OCI-LY3 (cell line): ENCODE measurements around the gene PUS10.
A peak's percentile ranks its signal among the peaks of the same experiment; 100 is the strongest.

Experiments used
- H2AFZ ChIP-seq: fragments of 200-600, 300-600 bp; shearing (Covaris generic); 2 replicates; pipeline ENCODE4 v1.6.0; 2014; ENCODE audit warnings: antibody characterized with exemption, low read depth, low read length
- H3K27ac ChIP-seq: fragments of 200-600, 300-600 bp; sonication (generic); 2 replicates; pipeline ENCODE4 v1.5.1; 2014; ENCODE audit warnings: mild to moderate bottlenecking, low read length, moderate library complexity, mixed read lengths
- H3K27me3 ChIP-seq: fragments of 200-600, 300-600 bp; sonication (generic); 2 replicates; pipeline ENCODE4 v1.6.1; 2014; ENCODE audit warnings: low read depth, low read length, mixed read lengths
- H3K36me3 ChIP-seq: fragments of 200-600, 300-600 bp; sonication (generic); replicated peaks from 2 replicates; pipeline ENCODE3; 2014; ENCODE audit warnings: low read depth, low read length, mixed read lengths
- H3K4me1 ChIP-seq: fragments of 300-600, 200-600 bp; sonication (generic); 2 replicates; pipeline ENCODE4 v1.6.1; 2014; ENCODE audit warnings: low read length, mixed read lengths
- H3K4me2 ChIP-seq: fragments of 200-600, 300-600 bp; sonication (generic); 2 replicates; pipeline ENCODE4 v1.6.1; 2014; ENCODE audit warnings: low read length, mixed read lengths
- H3K4me3 ChIP-seq: fragments of 300-600, 200-600 bp; sonication (generic); 2 replicates; pipeline ENCODE4 v1.5.1; 2014; ENCODE audit warnings: antibody characterized with exemption, mild to moderate bottlenecking, low read length, moderate library complexity
- H3K79me2 ChIP-seq: fragments of 300-600, 200-600 bp; shearing (Covaris generic); 2 replicates; pipeline ENCODE4 v1.6.1; 2014; ENCODE audit warnings: mild to moderate bottlenecking, low read length, mixed read lengths
- H3K9ac ChIP-seq: fragments of 300-600, 200-600 bp; shearing (Covaris generic); 2 replicates; pipeline ENCODE4 v1.6.0; 2014; ENCODE audit warnings: mild to moderate bottlenecking, low read length, moderate library complexity
- H3K9me3 ChIP-seq: fragments of 200-600, 300-600 bp; shearing (Covaris generic); 2 replicates; pipeline ENCODE4 v1.6.1; 2014; ENCODE audit warnings: low read length, mixed read lengths; ENCODE audit not compliant: insufficient read depth
- H4K20me1 ChIP-seq: fragments of 200-600, 300-600 bp; sonication (generic); 2 replicates; pipeline ENCODE4 v1.6.1; 2016; ENCODE audit warnings: low read length, mixed read lengths; ENCODE audit not compliant: insufficient read depth
- CTCF ChIP-seq: fragments of 200-600, 300-600 bp; sonication (generic); IDR thresholded peaks from 2 replicates; pipeline ENCODE4 v1.5.1; 2014; ENCODE audit warnings: antibody characterized with exemption, low read length, low read depth
- EZH2phosphoT487 ChIP-seq: fragments of 200-600 bp; shearing (Covaris generic); IDR thresholded peaks from 2 replicates; pipeline ENCODE4 v1.6.1; 2018; ENCODE audit warnings: antibody characterized with exemption, mixed run types, low read depth

Gene PUS10

GRCh38 chr2:60980071-60980815 lies 37.8 kb downstream of the PUS10 start:
- no peaks in the 10 kb centered on the region for H3K79me2 ChIP-seq
- H3K9ac ChIP-seq = no peak overlapping the region
- H3K27ac ChIP-seq = no peak overlapping the region
- no peaks in the 10 kb centered on the region for H4K20me1 ChIP-seq
- H3K27me3 ChIP-seq = peaks cover 10% of the 10 kb centered on the region
- H3K36me3 ChIP-seq = no peaks in the 10 kb centered on the region
- H2AFZ ChIP-seq = no peak overlapping the region
- H3K4me1 ChIP-seq = peaks cover 55% of the 10 kb centered on the region
- H3K4me2 ChIP-seq = 0 out of 2 replicates have a peak overlapping the region, but pooled peaks have one; percentile 3
- H3K4me3 ChIP-seq = no peak overlapping the region
- no peaks in the 10 kb centered on the region for H3K9me3 ChIP-seq
- TF ChIP-seq EZH2phosphoT487 = no peak

- Histone ChIP-seq H2AFZ (no peak overlapping the region), H3K79me2 (no peaks in the 10 kb centered on the region), H3K27me3 (peaks cover 10% of the 10 kb centered on the region), H3K4me1 (peaks cover 47% of the 10 kb centered on the region), H4K20me1 (no peaks in the 10 kb centered on the region), H3K36me3 (no peaks in the 10 kb centered on the region), H3K4me2 (peak overlapping the region; percentile 43), H3K9me3 (no peaks in the 10 kb centered on the region; the same call in 1 of the 2 replicates), H3K9ac (no peak overlapping the region), H3K4me3 (no peak overlapping the region), H3K27ac (no peak overlapping the region)
- TF ChIP-seq CTCF (no peak), EZH2phosphoT487 (no peak)
These were observed 38.8 kb downstream of the PUS10 start for GRCh38 chr2:60979231-60979630.

- H3K79me2 ChIP-seq = no peaks in the 10 kb centered on the region
- TF ChIP-seq EZH2phosphoT487 (no peak), CTCF (no peak)
- H2AFZ ChIP-seq = no peak overlapping the region
- peaks cover 10% of the 10 kb centered on the region for H3K27me3 ChIP-seq
- peak overlapping the region; percentile 26 for H3K4me3 ChIP-seq
- no peak overlapping the region for H3K27ac ChIP-seq
- H4K20me1 ChIP-seq = no peaks in the 10 kb centered on the region
- H3K36me3 ChIP-seq = no peaks in the 10 kb centered on the region
- peaks cover 53% of the 10 kb centered on the region for H3K4me1 ChIP-seq
- no peak overlapping the region for H3K9ac ChIP-seq
- H3K4me2 ChIP-seq = peak overlapping the region; percentile 59
- H3K9me3 ChIP-seq = no peaks in the 10 kb centered on the region; the same call in 1 of the 2 replicates
These were observed 40.5 kb downstream of the PUS10 start for GRCh38 chr2:60977562-60977895.

- H3K27ac ChIP-seq = no peak overlapping the region
These were observed 41.0 kb downstream of the PUS10 start for GRCh38 chr2:60976875-60977561.

More at GRCh38 chr2:60976875-60977561, 41.0 kb downstream of the PUS10 start:
- H3K4me3 ChIP-seq = peak overlapping the region; percentile 26
- TF ChIP-seq EZH2phosphoT487 = 0 out of 2 replicates have a peak, but pooled peaks have one; percentile 54
- no peak for TF ChIP-seq CTCF
- no peaks in the 10 kb centered on the region for H3K36me3 ChIP-seq
- no peaks in the 10 kb centered on the region for H4K20me1 ChIP-seq
- H3K27me3 ChIP-seq = peaks cover 10% of the 10 kb centered on the region
- H2AFZ ChIP-seq = no peak overlapping the region
- no peaks in the 10 kb centered on the region for H3K79me2 ChIP-seq
- H3K9me3 ChIP-seq = no peaks in the 10 kb centered on the region; the same call in 1 of the 2 replicates
- peak overlapping the region; percentile 59 for H3K4me2 ChIP-seq
- H3K4me1 ChIP-seq = peaks cover 58% of the 10 kb centered on the region
- no peak overlapping the region for H3K9ac ChIP-seq
